Heart right ventricle (tissue), 16 donors: ENCODE results near the gene POLA1. TPM values are rescaled to one million over a fixed set of nuclear protein-coding genes. Genes with fewer than 3 reads are reported as not detected.
"Not testable (repeated sequence)": the region's sequence is repeated elsewhere in the genome, so short reads cannot be mapped to it uniquely, and the experiment has no call there.

Experiments
- ATAC-seq, 8 donors: fragments of 200-7000 bp; cut with Tn5 transposase; one replicate each; pipeline ENCODE4 v1.9.1; 2020; ENCODE audit warnings: mild to moderate bottlenecking in 8 of 8, moderate library complexity in 8 of 8, moderate number of reproducible peaks in 1 of 8
- DNase-seq, 2 donors: peaks; one replicate each; pipeline ENCODE4 v3.0.0-alpha.2; 2020
- H3K27ac ChIP-seq, 10 donors: fragments of 200-600 bp; sonication (generic) in 2 of 10; one replicate each; pipeline versions ENCODE4 v1.5.0 to v1.8.0; 2020 to 2022; ENCODE audit warnings: mild to moderate bottlenecking in 3 of 10
- H3K27me3 ChIP-seq, 7 donors: fragments of 200-600 bp; one replicate each; pipeline ENCODE4 v1.8.0; 2021 to 2022; ENCODE audit warnings: mild to moderate bottlenecking in 2 of 7
- H3K36me3 ChIP-seq, 9 donors: fragments of 200-600 bp; sonication (generic) in 1 of 9; one replicate each; pipeline versions ENCODE4 v1.5.0 to v1.8.0; 2020 to 2022; ENCODE audit warnings: mild to moderate bottlenecking in 2 of 9
- H3K4me1 ChIP-seq, 9 donors: fragments of 200-600 bp; sonication (generic) in 1 of 9; one replicate each; pipeline versions ENCODE4 v1.5.0 to v1.8.0; 2020 to 2022; ENCODE audit warnings: mild to moderate bottlenecking in 4 of 9
- H3K4me3 ChIP-seq, 10 donors: fragments of 200-600 bp; sonication (generic) in 2 of 10; one replicate each; pipeline versions ENCODE4 v1.5.0 to v1.8.0; 2020 to 2022; ENCODE audit warnings: mild to moderate bottlenecking in 7 of 10, moderate library complexity in 2 of 10
- H3K9me3 ChIP-seq, 11 donors: fragments of 200-600 bp in 10 of 11; sonication (generic) in 2 of 11; one replicate each; pipeline versions ENCODE4 v1.5.0 to v1.8.0; 2013 to 2022; ENCODE audit warnings: mild to moderate bottlenecking in 2 of 11, control low read depth in 1 of 11, moderate library complexity in 1 of 11
- CTCF ChIP-seq, 9 donors: fragments of 200-600 bp; sonication (generic) in 2 of 9; IDR thresholded peaks; one replicate each; pipeline versions ENCODE4 v1.5.0 to v1.8.0; 2021 to 2022; ENCODE audit warnings: antibody characterized with exemption in 9 of 9, mild to moderate bottlenecking in 5 of 9, moderate library complexity in 1 of 9
- WGBS, 2 donors: extraction: QIAGEN DNeasy Blood & Tissue Kit; methylation state at CpG; one replicate each; pipeline ENCODE4 v1.1.7; 2013; ENCODE audit warnings: inconsistent platforms in 1 of 2; 5-methylcytosine and 5-hydroxymethylcytosine counted together
- intact Hi-C, 10 donors: fragments of 100-400 bp; cut with DNase I; formaldehyde crosslinking; loops; one replicate each; pipeline versions ENCODE4 v1.11.1 to v1.14.2; 2022
- polyA plus RNA-seq, 2 donors: library from polyadenylated mRNA; stranded (reverse); fragments of 200-250 nt; gene quantifications; one replicate each; pipeline ENCODE4 v1.2.3, GENCODE V29; 2013
- total RNA-seq, 10 donors: library from RNA; stranded (reverse); fragmentation: NEBNext Ultra II Directional in 3 of 10; extraction: Animal tissue kit (Norgen Biotek cat#: 25700) in 3 of 10; gene quantifications; one replicate each; pipeline versions ENCODE4 v1.2.1 to v1.2.4, GENCODE V29; 2021 to 2023
- donor health status: Arrhythmogenic right ventricular cardiomyopathy.
- donor health status: ischemic (EF 13 %, LVEDD 7.1; RV severe dilation, severe dysfunction).
- donor health status: healthy with polysubstance abuse.
- donor health status: DM: no; HTN: yes; CAD: no.
- donor health status: DM: no; HTN: no; CAD: no.
- donor health status: ischemic (EF 25% LVEDD 6.9; RV normal size, moderate dysfunction).
- donor health status: ischemic (EF 25% LVEDD 5.7; RV mildly dilated, moderate dysfunction).
- donor health status: healthy.
- donor health status: DM: yes; HTN: yes; CAD: no.
- donor health status: Ischemic cardiomyopathy.
- donor health status: ischemic (EF 35%, LVEDD 5.7; RV mildly dilated, moderate dysfunction).
- donor health status: nonischemic (EF 11% LVEDD 7.7; RV severe dilation, severe dysfunction).
- donor health status: DM: yes; HTN: yes; CAD: no.
- donor health status: PGD.
- donor health status: ischemic (EF 29% LVEDD 5.4; RV normal size, mild dysfunction).
- donor health status: nonischemic (EF 23%, LVEDD 6.1; RV moderate dilation, normal function).

POLA1 gene
- total and polyA plus RNA-seq, 12 donors: 2.6 to 8.5 (median 6.1) TPM

DNA sequence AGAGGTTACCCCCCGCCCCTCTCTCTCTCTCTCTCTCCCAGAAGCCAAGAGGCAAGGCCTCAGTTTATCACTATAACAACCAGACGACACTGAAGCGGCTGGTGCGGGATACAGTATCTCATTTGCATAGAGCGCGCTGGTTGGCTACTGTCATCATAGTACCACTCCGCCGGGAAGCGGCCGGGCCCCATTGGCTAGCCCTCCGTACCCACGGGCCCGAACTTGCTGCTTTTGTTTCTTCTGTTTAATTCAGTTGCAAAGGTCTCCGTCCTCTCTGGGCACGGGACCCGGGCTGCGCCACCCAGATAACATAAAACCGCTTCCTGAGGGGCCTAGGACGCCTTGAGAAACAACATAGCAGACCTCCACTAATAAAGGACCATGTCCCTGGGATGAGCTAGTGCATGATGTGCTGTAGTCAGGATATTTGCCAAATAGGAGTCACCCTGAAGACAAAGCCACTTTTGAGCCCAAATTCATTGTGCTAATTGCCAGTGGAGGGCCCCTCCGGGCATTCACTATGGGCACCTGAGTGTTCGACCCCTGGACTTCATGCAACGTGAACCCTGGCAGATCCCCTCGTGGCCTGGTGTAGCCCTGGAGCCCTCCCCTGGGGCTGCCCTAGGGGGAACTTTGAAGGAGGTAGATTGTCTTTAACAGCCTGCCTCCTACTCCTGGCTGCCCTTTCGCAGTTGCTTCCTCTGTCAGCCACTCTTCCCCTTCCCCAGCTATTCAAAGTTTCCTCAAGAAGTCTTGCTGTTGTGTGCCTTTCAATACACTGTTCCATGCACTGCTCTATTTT lies 46.3 kb upstream of the POLA1 start, which contains the start of gene PCYT1B:
Gene PCYT1B, minus strand, starts transcription at position 91 of the 802 bp plus-strand sequence. CDS start 242 bp downstream, outside the sequence.
- Histone ChIP-seq H3K27me3 (peaks cover 0 to 64% (median 0%) of the 10 kb centered on the region in 7 donors), H3K4me3 (peak within 1 kb of the TSS in 7 of 10 donors; percentile 8 to 50 (median 41)), H3K27ac (no peak within 1 kb of the TSS), H3K4me1 (peaks cover 0 to 8% (median 0%) of the 10 kb centered on the region in 9 donors), H3K9me3 (no peaks in the 10 kb centered on the region), H3K36me3 (no peaks in the 10 kb centered on the region)
- intact Hi-C loops: no loop called here
- ATAC-seq: peak; percentile 89 to 99 (median 98)
- DNase-seq: peak; percentile 45 to 54
- 2% methylated on average over 23 of the region's 24 CpGs for WGBS, 2 donors
- no peak for TF ChIP-seq CTCF (IDR thresholded peaks at IDR 0.05)

DNA sequence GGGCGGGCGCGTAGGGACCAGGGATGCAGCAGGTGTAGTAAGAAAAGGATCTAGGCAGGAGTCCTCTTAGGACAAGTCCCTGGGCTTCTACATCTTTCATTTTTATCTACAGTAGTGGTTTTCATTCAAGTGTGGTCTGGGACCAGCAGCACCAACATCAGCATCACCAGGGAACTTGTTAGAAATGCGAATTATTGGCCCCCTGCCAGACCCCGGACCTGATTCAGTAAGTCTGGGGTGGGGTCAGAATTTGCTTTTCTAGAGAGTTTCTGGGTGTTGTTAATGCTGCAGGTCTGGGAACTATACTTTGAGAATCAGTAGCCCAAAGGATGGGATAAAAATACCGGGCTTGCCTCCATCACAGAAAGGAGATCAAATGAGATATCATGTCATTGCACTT lies 45.2 kb upstream of the POLA1 start:
- peaks cover 0 to 56% (median 0%) of the 10 kb centered on the region in 7 donors for H3K27me3 ChIP-seq
- H3K27ac ChIP-seq: no peak overlapping the region
- peaks cover 0 to 8% (median 0%) of the 10 kb centered on the region in 9 donors for H3K4me1 ChIP-seq
- ATAC-seq: no peak
- H3K9me3 ChIP-seq: no peaks in the 10 kb centered on the region
- WGBS, 2 donors: 83 to 84% methylated on average over 6 of the region's 6 CpGs
- no peak overlapping the region for H3K4me3 ChIP-seq
- intact Hi-C loops: no loop called here
- no peak for TF ChIP-seq CTCF (IDR thresholded peaks at IDR 0.05)
- no peak for DNase-seq
- no peaks in the 10 kb centered on the region for H3K36me3 ChIP-seq

DNA sequence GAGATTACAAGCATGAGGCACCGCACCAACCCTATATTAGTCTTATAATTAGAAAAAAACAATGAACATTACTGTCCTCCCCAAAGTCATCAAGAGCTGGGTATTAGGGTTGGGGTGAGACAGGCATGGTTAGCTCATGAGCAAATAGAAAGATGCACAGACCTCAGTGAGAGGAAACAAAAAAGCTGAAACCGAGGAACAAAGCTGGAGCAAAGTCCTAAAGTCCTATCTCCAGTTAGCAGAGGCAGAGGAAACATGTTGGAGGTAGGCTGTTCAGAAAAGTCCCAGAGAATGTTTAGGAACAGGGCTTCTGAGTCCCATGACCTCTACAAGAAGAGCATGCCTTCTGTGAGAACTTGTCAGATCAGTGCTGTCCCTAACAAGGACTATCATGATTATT lies 41.9 kb upstream of the POLA1 start:
- H3K27me3 ChIP-seq: peaks cover 0 to 41% (median 0%) of the 10 kb centered on the region in 7 donors
- no peak for DNase-seq
- H3K9me3 ChIP-seq: no peaks in the 10 kb centered on the region
- intact Hi-C loops: no loop called here
- no peak overlapping the region for H3K27ac ChIP-seq
- H3K4me1 ChIP-seq: peaks cover 0 to 5% (median 0%) of the 10 kb centered on the region in 9 donors
- no peak for TF ChIP-seq CTCF (IDR thresholded peaks at IDR 0.05)
- 87 to 93% methylated on average over 2 of the region's 2 CpGs for WGBS, 2 donors
- ATAC-seq: no peak
- no peaks in the 10 kb centered on the region for H3K36me3 ChIP-seq
- H3K4me3 ChIP-seq: no peak overlapping the region

DNA sequence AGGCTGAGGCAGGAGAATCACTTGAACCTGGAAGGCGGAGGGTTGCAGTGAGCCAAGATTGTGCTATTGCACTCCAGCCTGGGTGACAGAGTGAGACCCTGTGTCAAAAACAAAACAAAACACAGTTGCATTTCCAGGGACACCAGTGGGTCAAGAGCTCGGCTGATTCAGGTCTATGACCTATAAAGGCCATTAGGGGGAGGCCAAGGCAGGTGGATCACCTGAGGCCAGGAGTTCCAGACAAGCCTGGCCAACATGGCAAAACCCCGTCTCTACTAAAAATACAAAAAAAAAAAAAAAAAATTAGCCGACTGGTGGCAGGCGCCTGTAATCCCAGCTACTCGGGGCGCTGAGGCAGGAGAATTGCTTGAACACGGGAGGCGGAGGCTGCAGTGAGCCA lies 38.0 kb upstream of the POLA1 start:
- H3K9me3 ChIP-seq, H3K27ac ChIP-seq, H3K36me3 ChIP-seq, DNase-seq, ATAC-seq, H3K4me3 ChIP-seq, H3K4me1 ChIP-seq, intact Hi-C loops: not testable (repeated sequence)
- H3K27me3 ChIP-seq: peaks cover 0 to 27% (median 0%) of the 10 kb centered on the region in 7 donors
- 57 to 61% methylated on average over 9 of the region's 9 CpGs for WGBS, 2 donors
